HCT116 (cell line): ENCODE data around the gene EHMT1. TPM values are rescaled to one million over a fixed set of nuclear protein-coding genes. Genes with fewer than 3 reads are reported as not detected.

Experiments
- ATAC-seq: fragments of 200-7000 bp; cut with Tn5 transposase; 2 replicates; pipeline ENCODE4 v1.9.1; 2020; ENCODE audit warnings: mild to moderate bottlenecking, moderate library complexity
- BruUV-seq: library from RNA; stranded (reverse); fragments of 400-500 nt; replicated peaks from 2 replicates; lab custom pipeline; 2021; lab: Mats Ljungman, UMichigan
- CTCF ChIA-PET: fragments of 300-600 bp; sonication (Branson Sonifier 250); formaldehyde crosslinking; loops from one replicate; lab custom pipeline; 2021; ENCODE audit warnings: antibody characterized with exemption; lab: Charles Lee
- POLR2A ChIA-PET: fragments of 300-600, 350-600 bp; sonication (Branson Sonifier 250); formaldehyde crosslinking; loops from one replicate; lab custom pipeline; 2021; ENCODE audit warnings: antibody characterized with exemption; lab: Charles Lee
- RAD21 ChIA-PET, 2 experiments: fragments of 300-600 bp; sonication (Branson Sonifier 250); formaldehyde crosslinking; loops; one replicate each; lab custom pipeline; 2023; ENCODE audit warnings: low total read pairs in 2 of 2; ENCODE audit not compliant: uncharacterized antibody in 2 of 2, unreplicated experiment in 2 of 2, low non-redundant PET in 1 of 2; lab: Charles Lee
- DNase-seq: peaks from one replicate; pipeline ENCODE4 v3.0.0-alpha.2; 2010; ENCODE audit warnings: low read depth, low spot score
- H2AFZ ChIP-seq: fragments of 200-600 bp; shearing (Covaris generic), sonication (generic); 2 replicates; pipeline ENCODE4 v1.6.1; 2017; ENCODE audit warnings: low read depth, mixed run types, mixed read lengths, antibody characterized with exemption, low read length; ENCODE audit not compliant: poor library complexity, severe bottlenecking
- H3K27ac ChIP-seq: 2 replicates; pipeline ENCODE4 v1.5.1; 2012; ENCODE audit warnings: low read depth, low read length
- H3K27me3 ChIP-seq: fragments of 200-600 bp; sonication (generic); 2 replicates; pipeline ENCODE4 v1.6.1; 2016; ENCODE audit warnings: mixed run types, low read length, mixed read lengths; ENCODE audit not compliant: insufficient read depth
- H3K36me3 ChIP-seq, 2 experiments: fragments of 200-500 bp in 1 of 2; fragments of 200-600 bp in 1 of 2; sonication (Bioruptor generic) in 1 of 2; sonication (generic) in 1 of 2; 2 replicates each; pipeline versions ENCODE4 v1.5.1 to v1.6.1; 2014 to 2016; ENCODE audit warnings: low read length in 2 of 2, inconsistent platforms in 1 of 2, mixed read lengths in 1 of 2, mixed run types in 1 of 2; ENCODE audit not compliant: insufficient read depth in 2 of 2, control insufficient read depth in 1 of 2
- H3K4me1 ChIP-seq, 2 experiments: fragments of 200-600 bp in 1 of 2; sonication (generic) in 1 of 2; 2 replicates each; pipeline versions ENCODE4 v1.5.1 to v1.6.1; 2012 to 2017; ENCODE audit warnings: low read length in 2 of 2, inconsistent platforms in 1 of 2, mild to moderate bottlenecking in 1 of 2, mixed read lengths in 1 of 2, mixed run types in 1 of 2, moderate library complexity in 1 of 2; ENCODE audit not compliant: insufficient read depth in 2 of 2, control insufficient read depth in 1 of 2
- H3K4me2 ChIP-seq: fragments of 200-600 bp; sonication (generic); 2 replicates; pipeline ENCODE4 v1.6.1; 2017; ENCODE audit warnings: mixed run types, low read length, mixed read lengths
- H3K4me3 ChIP-seq, 2 experiments: fragments of 200-600 bp in 1 of 2; sonication (generic) in 1 of 2; replicated peaks in 1 of 2; 2 replicates each; pipeline ENCODE4 v1.5.1; 2011 to 2016; ENCODE audit warnings: low read length in 2 of 2, control low read depth in 1 of 2, low read depth in 1 of 2, mild to moderate bottlenecking in 1 of 2, mixed read lengths in 1 of 2, mixed run types in 1 of 2
- H3K79me2 ChIP-seq: fragments of 200-600 bp; sonication (generic); 2 replicates; pipeline ENCODE4 v1.6.1; 2017; ENCODE audit warnings: mild to moderate bottlenecking, mixed run types, low read length, moderate library complexity, mixed read lengths; ENCODE audit not compliant: insufficient read depth
- H3K9ac ChIP-seq: fragments of 200-600 bp; sonication (generic); 2 replicates; pipeline ENCODE4 v1.6.1; 2016; ENCODE audit warnings: low read length, mixed read lengths
- H3K9me2 ChIP-seq: fragments of 200-600 bp; sonication (generic), shearing (Covaris generic); 2 replicates; pipeline ENCODE4 v1.6.1; 2017; ENCODE audit warnings: mixed run types, mild to moderate bottlenecking, moderate library complexity; ENCODE audit not compliant: insufficient read depth
- H3K9me3 ChIP-seq, 2 experiments: fragments of 200-500 bp in 1 of 2; fragments of 200-600 bp in 1 of 2; sonication (Bioruptor generic) in 1 of 2; sonication (generic) in 1 of 2; 2 replicates each; pipeline ENCODE4 v1.6.1; 2014 to 2017; ENCODE audit warnings: low read length in 2 of 2, mixed read lengths in 2 of 2, inconsistent platforms in 1 of 2, low read depth in 1 of 2, mild to moderate bottlenecking in 1 of 2, mixed run types in 1 of 2, moderate library complexity in 1 of 2; ENCODE audit not compliant: control insufficient read depth in 1 of 2, insufficient read depth in 1 of 2
- H4K20me1 ChIP-seq: fragments of 200-600 bp; sonication (generic), shearing (Covaris generic); 2 replicates; pipeline ENCODE4 v1.6.1; 2017; ENCODE audit warnings: mixed run types, mild to moderate bottlenecking, moderate library complexity; ENCODE audit not compliant: insufficient read depth
- CEBPB ChIP-seq: IDR thresholded peaks from 2 replicates; pipeline ENCODE4 v1.6.1; 2012; ENCODE audit warnings: low read depth
- CTCF ChIP-seq, 3 experiments: fragments of 200-600 bp in 1 of 3; sonication (generic) in 1 of 3; IDR thresholded peaks in 2 of 3; conservative IDR thresholded peaks in 1 of 3; 2 replicates each; pipeline ENCODE4 v1.5.1; 2012 to 2017; ENCODE audit warnings: low read depth in 2 of 3, low read length in 2 of 3, antibody characterized with exemption in 1 of 3, borderline replicate concordance in 1 of 3, control low read depth in 1 of 3, mild to moderate bottlenecking in 1 of 3, mixed read lengths in 1 of 3, mixed run types in 1 of 3, moderate library complexity in 1 of 3; ENCODE audit not compliant: insufficient read depth in 1 of 3
- EGR1 ChIP-seq: IDR thresholded peaks from 2 replicates; pipeline ENCODE4 v1.6.1; 2012; ENCODE audit warnings: low read depth
- ELF1 ChIP-seq: IDR thresholded peaks from 2 replicates; pipeline ENCODE4 v1.6.1; 2012; ENCODE audit warnings: low read depth, borderline replicate concordance
- FOSL1 ChIP-seq: IDR thresholded peaks from 2 replicates; pipeline ENCODE4 v1.6.1; 2012; ENCODE audit warnings: low read depth
- JUND ChIP-seq: IDR thresholded peaks from 2 replicates; pipeline ENCODE4 v1.6.1; 2012
- POLR2A ChIP-seq: IDR thresholded peaks from 2 replicates; pipeline ENCODE4 v1.7.0; 2011; ENCODE audit warnings: borderline replicate concordance; ENCODE audit not compliant: insufficient read depth, insufficient read length; ENCODE audit errors: extremely low read depth
- RAD21 ChIP-seq: IDR thresholded peaks from 2 replicates; pipeline ENCODE4 v1.6.1; 2012; ENCODE audit warnings: low read depth, mild to moderate bottlenecking
- SIN3A ChIP-seq: IDR thresholded peaks from 2 replicates; pipeline ENCODE4 v1.6.1; 2012; ENCODE audit warnings: low read depth
- SP1 ChIP-seq: IDR thresholded peaks from 2 replicates; pipeline ENCODE4 v1.6.1; 2012; ENCODE audit warnings: low read depth
- SRF ChIP-seq: IDR thresholded peaks from 2 replicates; pipeline ENCODE4 v1.6.1; 2012; ENCODE audit warnings: low read depth
- TCF7L2 ChIP-seq: IDR thresholded peaks from 2 replicates; pipeline ENCODE4 v1.7.0; 2011; ENCODE audit warnings: borderline replicate concordance, inconsistent platforms; ENCODE audit not compliant: insufficient read depth, insufficient read length; ENCODE audit errors: extremely low read depth
- YY1 ChIP-seq: IDR thresholded peaks from 2 replicates; pipeline ENCODE4 v1.6.1; 2011; ENCODE audit warnings: low read length, low read depth, moderate library complexity, mild to moderate bottlenecking; ENCODE audit not compliant: insufficient replicate concordance; ENCODE audit errors: extremely low read depth
- intact Hi-C: fragments of 100-400 bp; cut with micrococcal nuclease; formaldehyde crosslinking; loops from 2 replicates; pipeline ENCODE4 v1.10.0; 2022
- total RNA-seq: library from RNA; stranded (reverse); gene quantifications from one replicate; pipeline ENCODE4 v1.2.1, GENCODE V29; 2021; ENCODE audit not compliant: unreplicated experiment
- TF ChIP-seq, protein P1 (sequence below): IDR thresholded peaks from 2 replicates; pipeline ENCODE4 v1.6.1; 2012
- TF ChIP-seq, protein P2 (sequence below): IDR thresholded peaks from 2 replicates; pipeline ENCODE4 v1.6.1; 2012; ENCODE audit warnings: low read depth
- TF ChIP-seq, protein P3 (sequence below): IDR thresholded peaks from 2 replicates; pipeline ENCODE4 v1.6.1; 2012

Gene EHMT1
- total RNA-seq, 1 experiment from 2014 or later, result 86.1 TPM

DNA sequence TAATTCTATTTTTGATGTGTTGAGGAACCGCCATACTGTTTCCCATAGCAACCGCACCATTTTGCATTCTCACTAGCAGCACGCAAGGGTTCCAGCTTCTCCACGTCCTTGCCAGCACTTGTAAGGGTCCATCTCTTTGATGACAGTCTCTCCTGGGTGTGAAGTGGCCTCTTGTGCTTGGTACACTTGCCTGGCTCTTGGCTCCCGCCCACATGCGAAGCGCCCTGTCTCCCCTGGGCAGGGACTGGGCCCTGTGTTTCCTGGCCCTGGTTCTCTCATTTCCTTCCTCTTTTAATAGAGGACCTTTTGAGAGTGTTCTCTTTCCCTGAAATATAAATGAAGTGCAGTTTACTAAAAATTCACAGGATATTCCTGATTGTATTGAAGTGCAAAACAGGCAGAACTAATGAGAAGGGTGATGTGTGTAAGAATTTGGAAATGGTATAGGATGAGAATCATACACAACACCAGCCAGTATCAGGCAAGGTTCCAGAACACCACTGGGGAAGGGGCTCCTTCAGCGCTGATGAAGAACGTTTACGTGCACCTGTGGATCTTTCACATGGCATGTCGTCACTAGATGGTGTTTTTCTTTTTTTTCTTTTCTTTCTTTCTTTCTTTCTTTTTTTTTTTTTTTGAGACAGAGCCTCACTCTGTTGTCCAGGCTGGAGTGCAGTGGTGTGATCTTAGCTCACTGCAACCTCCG is 73.0 kb downstream of the EHMT1 start:
- Histone ChIP-seq H3K4me3 (no peak overlapping the region), H3K36me3 (no peaks in the 10 kb centered on the region), H2AFZ (no peak overlapping the region), H3K9me3 (no peaks in the 10 kb centered on the region), H3K4me2 (no peak overlapping the region), H3K27ac (no peak overlapping the region), H3K27me3 (no peaks in the 10 kb centered on the region), H3K79me2 (peaks cover 95% of the 10 kb centered on the region), H3K4me1 (no peaks in the 10 kb centered on the region), H3K9ac (no peak overlapping the region), H3K9me2 (no peaks in the 10 kb centered on the region), H4K20me1 (peaks cover 3% of the 10 kb centered on the region; the same call in 1 of the 2 replicates)
- ATAC-seq, result no peak
- CTCF ChIA-PET, result no interaction called here
- no peak for TF ChIP-seq SP1
- TF ChIP-seq SRF, result no peak
- no peak for TF ChIP-seq FOSL1
- TF ChIP-seq, protein P1, sequence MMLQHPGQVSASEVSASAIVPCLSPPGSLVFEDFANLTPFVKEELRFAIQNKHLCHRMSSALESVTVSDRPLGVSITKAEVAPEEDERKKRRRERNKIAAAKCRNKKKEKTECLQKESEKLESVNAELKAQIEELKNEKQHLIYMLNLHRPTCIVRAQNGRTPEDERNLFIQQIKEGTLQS, result no peak
- no peak for TF ChIP-seq SIN3A
- TF ChIP-seq, protein P2, sequence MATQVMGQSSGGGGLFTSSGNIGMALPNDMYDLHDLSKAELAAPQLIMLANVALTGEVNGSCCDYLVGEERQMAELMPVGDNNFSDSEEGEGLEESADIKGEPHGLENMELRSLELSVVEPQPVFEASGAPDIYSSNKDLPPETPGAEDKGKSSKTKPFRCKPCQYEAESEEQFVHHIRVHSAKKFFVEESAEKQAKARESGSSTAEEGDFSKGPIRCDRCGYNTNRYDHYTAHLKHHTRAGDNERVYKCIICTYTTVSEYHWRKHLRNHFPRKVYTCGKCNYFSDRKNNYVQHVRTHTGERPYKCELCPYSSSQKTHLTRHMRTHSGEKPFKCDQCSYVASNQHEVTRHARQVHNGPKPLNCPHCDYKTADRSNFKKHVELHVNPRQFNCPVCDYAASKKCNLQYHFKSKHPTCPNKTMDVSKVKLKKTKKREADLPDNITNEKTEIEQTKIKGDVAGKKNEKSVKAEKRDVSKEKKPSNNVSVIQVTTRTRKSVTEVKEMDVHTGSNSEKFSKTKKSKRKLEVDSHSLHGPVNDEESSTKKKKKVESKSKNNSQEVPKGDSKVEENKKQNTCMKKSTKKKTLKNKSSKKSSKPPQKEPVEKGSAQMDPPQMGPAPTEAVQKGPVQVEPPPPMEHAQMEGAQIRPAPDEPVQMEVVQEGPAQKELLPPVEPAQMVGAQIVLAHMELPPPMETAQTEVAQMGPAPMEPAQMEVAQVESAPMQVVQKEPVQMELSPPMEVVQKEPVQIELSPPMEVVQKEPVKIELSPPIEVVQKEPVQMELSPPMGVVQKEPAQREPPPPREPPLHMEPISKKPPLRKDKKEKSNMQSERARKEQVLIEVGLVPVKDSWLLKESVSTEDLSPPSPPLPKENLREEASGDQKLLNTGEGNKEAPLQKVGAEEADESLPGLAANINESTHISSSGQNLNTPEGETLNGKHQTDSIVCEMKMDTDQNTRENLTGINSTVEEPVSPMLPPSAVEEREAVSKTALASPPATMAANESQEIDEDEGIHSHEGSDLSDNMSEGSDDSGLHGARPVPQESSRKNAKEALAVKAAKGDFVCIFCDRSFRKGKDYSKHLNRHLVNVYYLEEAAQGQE, result no peak
- no peak for TF ChIP-seq CTCF (IDR thresholded peaks at IDR 0.05 in 2 of 3, conservative IDR thresholded peaks at IDR 0.05 in 1 of 3; ENCODE audit: borderline replicate concordance in 1 of 3, insufficient read depth in 1 of 3, low read depth in 2 of 3, low read length in 2 of 3)
- TF ChIP-seq, protein P3, sequence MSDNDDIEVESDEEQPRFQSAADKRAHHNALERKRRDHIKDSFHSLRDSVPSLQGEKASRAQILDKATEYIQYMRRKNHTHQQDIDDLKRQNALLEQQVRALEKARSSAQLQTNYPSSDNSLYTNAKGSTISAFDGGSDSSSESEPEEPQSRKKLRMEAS, result no peak
- no peak for TF ChIP-seq CEBPB
- no peak for TF ChIP-seq TCF7L2
- no peak for TF ChIP-seq YY1
- no peak for TF ChIP-seq JUND
- TF ChIP-seq RAD21, result no peak
- TF ChIP-seq ELF1, result no peak
- TF ChIP-seq EGR1, result no peak
- TF ChIP-seq POLR2A, result no peak
- BruUV-seq, result no TSS peak
- intact Hi-C loops, result no loop called here
- DNase-seq, result no peak
- POLR2A ChIA-PET, result no interaction called here
- RAD21 ChIA-PET, result no interaction called here
